Measurements from ENCODE around the gene ZMPSTE24. TPM values are rescaled to one million over a fixed set of nuclear protein-coding genes. Genes with fewer than 3 reads are reported as not detected.
A peak's percentile ranks its signal among the peaks of the same experiment; 100 is the strongest.

Gene ZMPSTE24
- total RNA-seq, 1 experiment from 2014 or later = 39.6 TPM

- Histone ChIP-seq H3K27me3 (ENCODE audit: insufficient read depth, low read length) (no peaks in the 10 kb centered on the region), H3K9ac (ENCODE audit: low read length) (peak overlapping the region; percentile 98), H3K4me3 (replicated peaks in 1 of 2; ENCODE audit: low read depth in 1 of 2, low read length in 2 of 2) (peak overlapping the region; percentile 99 to 100), H3K4me1 (ENCODE audit: control insufficient read depth in 1 of 2, insufficient read depth in 2 of 2, low read length in 2 of 2) (peaks cover 4 to 6% of the 10 kb centered on the region in 2 experiments), H3K36me3 (ENCODE audit: control insufficient read depth in 1 of 2, insufficient read depth in 2 of 2, low read length in 2 of 2) (peaks cover 10% of the 10 kb centered on the region in 2 experiments; a peak in 3 of 4 replicates), H4K20me1 (ENCODE audit: insufficient read depth) (no peaks in the 10 kb centered on the region), H3K79me2 (ENCODE audit: insufficient read depth, low read length) (peaks cover 51% of the 10 kb centered on the region), H3K27ac (ENCODE audit: low read depth, low read length) (peak overlapping the region; percentile 94; the same call in 1 of the 2 replicates), H3K9me3 (ENCODE audit: control insufficient read depth in 1 of 2, insufficient read depth in 1 of 2, low read depth in 1 of 2, low read length in 2 of 2) (no peaks in the 10 kb centered on the region), H3K4me2 (ENCODE audit: low read length) (peak overlapping the region; percentile 90), H2AFZ (ENCODE audit: low read depth, low read length, poor library complexity, severe bottlenecking) (no peak overlapping the region), H3K9me2 (ENCODE audit: insufficient read depth) (no peaks in the 10 kb centered on the region)
- no peak for TF ChIP-seq SIN3A (IDR thresholded peaks at IDR 0.05; ENCODE audit: low read depth)
- no peak for TF ChIP-seq EZH2 (IDR thresholded peaks at IDR 0.05)
- no peak for TF ChIP-seq TCF7L2 (IDR thresholded peaks at IDR 0.05; ENCODE audit: borderline replicate concordance, extremely low read depth, insufficient read depth, insufficient read length)
- DNase-seq (ENCODE audit: low read depth, low spot score) = no peak
- no TSS peak for BruUV-seq (replicated peaks)
- ChIA-PET CTCF (no interaction called here), POLR2A (no interaction called here), RAD21 (ENCODE audit: low non-redundant PET in 1 of 2, low total read pairs in 2 of 2, uncharacterized antibody in 2 of 2, unreplicated experiment in 2 of 2) (no interaction called here)
- intact Hi-C loops (cut with micrococcal nuclease) = loop anchor here (5.0 kb wide), 1 partner anchor 214 kb away; the partner anchor contains the start of gene CAP1
- ATAC-seq = no peak
Observed at GRCh38 chr1:40256401-40257084, 1.5 kb upstream of the ZMPSTE24 start.

GRCh38 chr1:40257313-40257687, 736 bp upstream of the ZMPSTE24 start:
- peaks cover 58% of the 10 kb centered on the region for H3K79me2 ChIP-seq (ENCODE audit: insufficient read depth, low read length)
- TF ChIP-seq, protein P1, sequence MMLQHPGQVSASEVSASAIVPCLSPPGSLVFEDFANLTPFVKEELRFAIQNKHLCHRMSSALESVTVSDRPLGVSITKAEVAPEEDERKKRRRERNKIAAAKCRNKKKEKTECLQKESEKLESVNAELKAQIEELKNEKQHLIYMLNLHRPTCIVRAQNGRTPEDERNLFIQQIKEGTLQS (IDR thresholded peaks at IDR 0.05) = no peak
- TF ChIP-seq FOSL1 (IDR thresholded peaks at IDR 0.05; ENCODE audit: low read depth) (no peak), SIN3A (IDR thresholded peaks at IDR 0.05; ENCODE audit: low read depth) (no peak), SP1 (IDR thresholded peaks at IDR 0.05; ENCODE audit: low read depth) (no peak), ELF1 (IDR thresholded peaks at IDR 0.05; ENCODE audit: borderline replicate concordance, low read depth) (no peak), YY1 (IDR thresholded peaks at IDR 0.05; ENCODE audit: extremely low read depth, insufficient replicate concordance, low read depth, low read length) (no peak), ZFX (IDR thresholded peaks at IDR 0.05) (no peak), POLR2AphosphoS5 (IDR thresholded peaks at IDR 0.05; ENCODE audit: low read depth, low read length) (no peak)
- TF ChIP-seq, protein P2, sequence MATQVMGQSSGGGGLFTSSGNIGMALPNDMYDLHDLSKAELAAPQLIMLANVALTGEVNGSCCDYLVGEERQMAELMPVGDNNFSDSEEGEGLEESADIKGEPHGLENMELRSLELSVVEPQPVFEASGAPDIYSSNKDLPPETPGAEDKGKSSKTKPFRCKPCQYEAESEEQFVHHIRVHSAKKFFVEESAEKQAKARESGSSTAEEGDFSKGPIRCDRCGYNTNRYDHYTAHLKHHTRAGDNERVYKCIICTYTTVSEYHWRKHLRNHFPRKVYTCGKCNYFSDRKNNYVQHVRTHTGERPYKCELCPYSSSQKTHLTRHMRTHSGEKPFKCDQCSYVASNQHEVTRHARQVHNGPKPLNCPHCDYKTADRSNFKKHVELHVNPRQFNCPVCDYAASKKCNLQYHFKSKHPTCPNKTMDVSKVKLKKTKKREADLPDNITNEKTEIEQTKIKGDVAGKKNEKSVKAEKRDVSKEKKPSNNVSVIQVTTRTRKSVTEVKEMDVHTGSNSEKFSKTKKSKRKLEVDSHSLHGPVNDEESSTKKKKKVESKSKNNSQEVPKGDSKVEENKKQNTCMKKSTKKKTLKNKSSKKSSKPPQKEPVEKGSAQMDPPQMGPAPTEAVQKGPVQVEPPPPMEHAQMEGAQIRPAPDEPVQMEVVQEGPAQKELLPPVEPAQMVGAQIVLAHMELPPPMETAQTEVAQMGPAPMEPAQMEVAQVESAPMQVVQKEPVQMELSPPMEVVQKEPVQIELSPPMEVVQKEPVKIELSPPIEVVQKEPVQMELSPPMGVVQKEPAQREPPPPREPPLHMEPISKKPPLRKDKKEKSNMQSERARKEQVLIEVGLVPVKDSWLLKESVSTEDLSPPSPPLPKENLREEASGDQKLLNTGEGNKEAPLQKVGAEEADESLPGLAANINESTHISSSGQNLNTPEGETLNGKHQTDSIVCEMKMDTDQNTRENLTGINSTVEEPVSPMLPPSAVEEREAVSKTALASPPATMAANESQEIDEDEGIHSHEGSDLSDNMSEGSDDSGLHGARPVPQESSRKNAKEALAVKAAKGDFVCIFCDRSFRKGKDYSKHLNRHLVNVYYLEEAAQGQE (IDR thresholded peaks at IDR 0.05; ENCODE audit: low read depth) = no peak
- no peaks in the 10 kb centered on the region for H4K20me1 ChIP-seq (ENCODE audit: insufficient read depth)
- DNase-seq (ENCODE audit: low read depth, low spot score) (peak; percentile 16), ATAC-seq (peak; percentile 24)
- no peaks in the 10 kb centered on the region for H3K27me3 ChIP-seq (ENCODE audit: insufficient read depth, low read length)
- ChIA-PET CTCF (interaction anchor here (1.0 to 1.4 kb wide), 3 partner anchors 10 to 81 kb away, joined by 3 to 4 read pairs (median 3); partner anchors contain the start of gene TMCO2), RAD21 (ENCODE audit: low non-redundant PET in 1 of 2, low total read pairs in 2 of 2, uncharacterized antibody in 2 of 2, unreplicated experiment in 2 of 2) (interaction anchor here in 1 of 2 experiments (0.7 kb wide), 1 partner anchor 9 kb away, joined by 4 read pairs; the partner anchor contains the start of gene TMCO2), POLR2A (no interaction called here)
- H3K9me3 ChIP-seq (ENCODE audit: control insufficient read depth in 1 of 2, insufficient read depth in 1 of 2, low read depth in 1 of 2, low read length in 2 of 2) = no peaks in the 10 kb centered on the region
- peak overlapping the region; percentile 90 for H3K4me2 ChIP-seq (ENCODE audit: low read length)
- peaks cover 4 to 6% of the 10 kb centered on the region in 2 experiments for H3K4me1 ChIP-seq (ENCODE audit: control insufficient read depth in 1 of 2, insufficient read depth in 2 of 2, low read length in 2 of 2)
- H3K27ac ChIP-seq (ENCODE audit: low read depth, low read length) = peak overlapping the region; percentile 94
- BruUV-seq (replicated peaks) = TSS peak; percentile 89
- H2AFZ ChIP-seq (ENCODE audit: low read depth, low read length, poor library complexity, severe bottlenecking) = peak overlapping the region; percentile 84
- H3K9ac ChIP-seq (ENCODE audit: low read length) = peak overlapping the region; percentile 98
- H3K9me2 ChIP-seq (ENCODE audit: insufficient read depth) = no peaks in the 10 kb centered on the region
- H3K4me3 ChIP-seq (replicated peaks in 1 of 2; ENCODE audit: low read depth in 1 of 2, low read length in 2 of 2) = peak overlapping the region; percentile 99 to 100
- H3K36me3 ChIP-seq (ENCODE audit: control insufficient read depth in 1 of 2, insufficient read depth in 2 of 2, low read length in 2 of 2) = peaks cover 10 to 16% of the 10 kb centered on the region in 2 experiments; a peak in 3 of 4 replicates
- intact Hi-C loops (cut with micrococcal nuclease) = loop anchor here (5.0 kb wide), 1 partner anchor 215 kb away; the partner anchor contains the start of gene CAP1
